Measurements from ENCODE around the gene TBL3.

- TF ChIP-seq, protein P1, sequence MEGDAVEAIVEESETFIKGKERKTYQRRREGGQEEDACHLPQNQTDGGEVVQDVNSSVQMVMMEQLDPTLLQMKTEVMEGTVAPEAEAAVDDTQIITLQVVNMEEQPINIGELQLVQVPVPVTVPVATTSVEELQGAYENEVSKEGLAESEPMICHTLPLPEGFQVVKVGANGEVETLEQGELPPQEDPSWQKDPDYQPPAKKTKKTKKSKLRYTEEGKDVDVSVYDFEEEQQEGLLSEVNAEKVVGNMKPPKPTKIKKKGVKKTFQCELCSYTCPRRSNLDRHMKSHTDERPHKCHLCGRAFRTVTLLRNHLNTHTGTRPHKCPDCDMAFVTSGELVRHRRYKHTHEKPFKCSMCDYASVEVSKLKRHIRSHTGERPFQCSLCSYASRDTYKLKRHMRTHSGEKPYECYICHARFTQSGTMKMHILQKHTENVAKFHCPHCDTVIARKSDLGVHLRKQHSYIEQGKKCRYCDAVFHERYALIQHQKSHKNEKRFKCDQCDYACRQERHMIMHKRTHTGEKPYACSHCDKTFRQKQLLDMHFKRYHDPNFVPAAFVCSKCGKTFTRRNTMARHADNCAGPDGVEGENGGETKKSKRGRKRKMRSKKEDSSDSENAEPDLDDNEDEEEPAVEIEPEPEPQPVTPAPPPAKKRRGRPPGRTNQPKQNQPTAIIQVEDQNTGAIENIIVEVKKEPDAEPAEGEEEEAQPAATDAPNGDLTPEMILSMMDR (IDR thresholded peaks at IDR 0.05) = no peak
- no peak for TF ChIP-seq EZH2 (IDR thresholded peaks at IDR 0.05; ENCODE audit: borderline replicate concordance, insufficient read depth, low read depth, low read length, poor library complexity, severe bottlenecking)
Measured at GRCh38 chr16:1923299-1924034, 48.4 kb upstream of the TBL3 start.
